K562 (cell line): ENCODE measurements around the gene SERHL2. TPM values are rescaled to one million over a fixed set of nuclear protein-coding genes. Genes with fewer than 3 reads are reported as not detected.
A peak's percentile ranks its signal among the peaks of the same experiment; 100 is the strongest.

ENCODE experiments used
- DPF2 ChIP-seq: fragments of 450-650 bp; IDR thresholded peaks from 2 replicates; pipeline ENCODE4 v1.6.1; 2016
- ELF1 ChIP-seq: fragments of 200-800 bp; sonication (Bioruptor generic); IDR thresholded peaks from 2 replicates; pipeline ENCODE4 v1.6.1; 2016; ENCODE audit warnings: missing genetic modification characterization, missing compliant biosample characterization
- ETS1 ChIP-seq: conservative IDR thresholded peaks from 2 replicates; pipeline ENCODE4 v1.6.1; 2011; ENCODE audit warnings: low read depth, mild to moderate bottlenecking, low read length; ENCODE audit not compliant: control insufficient read depth
- FOXM1 ChIP-seq, 2 experiments: fragments of 450-650 bp in 1 of 2; sonication (generic) in 1 of 2; formaldehyde crosslinking in 1 of 2; IDR thresholded peaks; 2 replicates each; pipeline versions ENCODE4 v1.6.1 to v1.9.0; 2017 to 2022; ENCODE audit warnings: low read depth in 2 of 2, mild to moderate bottlenecking in 2 of 2, missing genetic modification reagents in 1 of 2, moderate library complexity in 1 of 2
- GTF2F1 ChIP-seq: IDR thresholded peaks from 2 replicates; pipeline ENCODE4 v1.6.1; 2011; ENCODE audit warnings: low read depth, low read length, improper control_type of control experiment
- HNRNPLL ChIP-seq: fragments of 200-400 bp; formaldehyde crosslinking; IDR thresholded peaks from 2 replicates; pipeline ENCODE4 v1.6.1; 2017; ENCODE audit warnings: low read length, low read depth, mild to moderate bottlenecking; ENCODE audit not compliant: poor library complexity, severe bottlenecking
- POLR2A ChIP-seq: fragments of 450-650 bp; conservative IDR thresholded peaks from 2 replicates; pipeline ENCODE4 v1.6.1; 2016
- PRPF4 ChIP-seq: fragments of 200-400 bp; formaldehyde crosslinking; IDR thresholded peaks from one replicate; pipeline ENCODE4 v1.6.1; 2017; ENCODE audit warnings: low read length, low read depth, mild to moderate bottlenecking; ENCODE audit not compliant: insufficient read depth, poor library complexity, severe bottlenecking
- SMARCA5 ChIP-seq: fragments of 450-650 bp; IDR thresholded peaks from 2 replicates; pipeline ENCODE4 v1.6.1; 2016
- SNAPC5 ChIP-seq: fragments of 250-450 bp; sonication (Bioruptor Pico); IDR thresholded peaks from 2 replicates; pipeline ENCODE4 v1.8.0; 2021; ENCODE audit warnings: moderate library complexity, mild to moderate bottlenecking, inconsistent platforms
- SNIP1 ChIP-seq: fragments of 450-650 bp; IDR thresholded peaks from 2 replicates; pipeline ENCODE4 v1.7.1; 2017; ENCODE audit warnings: low read depth, mild to moderate bottlenecking
- SREBF2 ChIP-seq: sonication (generic); formaldehyde crosslinking; IDR thresholded peaks from 2 replicates; pipeline ENCODE4 v1.4.0; 2020; ENCODE audit warnings: mild to moderate bottlenecking, missing genetic modification reagents
- TEAD2 ChIP-seq: fragments of 450-650 bp; IDR thresholded peaks from 2 replicates; pipeline ENCODE4 v1.6.1; 2016; ENCODE audit warnings: missing genetic modification characterization, control low read depth, missing compliant biosample characterization
- THAP12 ChIP-seq: fragments of 250-450 bp; sonication (Bioruptor Pico); IDR thresholded peaks from 2 replicates; pipeline ENCODE4 v1.9.0; 2021; ENCODE audit warnings: mild to moderate bottlenecking, inconsistent platforms
- U2AF1 ChIP-seq: fragments of 200-400 bp; formaldehyde crosslinking; optimal IDR thresholded peaks from 2 replicates; pipeline ENCODE3; 2017; ENCODE audit warnings: mild to moderate bottlenecking, low read depth, low read length, moderate library complexity
- XRCC5 ChIP-seq: fragments of 200-400 bp; formaldehyde crosslinking; IDR thresholded peaks from 2 replicates; pipeline ENCODE4 v1.6.1; 2017; ENCODE audit warnings: low read depth, mild to moderate bottlenecking, low read length
- ZC3H11A ChIP-seq: IDR thresholded peaks from 2 replicates; pipeline ENCODE4 v1.6.1; 2012; ENCODE audit warnings: low read depth, low read length, improper control_type of control experiment
- ZNF316 ChIP-seq: fragments of 450-650 bp; IDR thresholded peaks from 2 replicates; pipeline ENCODE4 v1.6.1; 2016
- ZNF740 ChIP-seq, 3 experiments: fragments of 200-800 bp in 1 of 3; sonication (Bioruptor generic) in 1 of 3; sonication (generic) in 1 of 3; formaldehyde crosslinking in 1 of 3; IDR thresholded peaks; 2 replicates each; pipeline versions ENCODE4 v1.6.1 to v1.8.0; 2016 to 2022; ENCODE audit warnings: mild to moderate bottlenecking in 2 of 3, missing compliant biosample characterization in 2 of 3, missing genetic modification characterization in 2 of 3, missing genetic modification reagents in 1 of 3
- ZNF76 ChIP-seq: fragments of 250-450 bp; sonication (Bioruptor Pico); IDR thresholded peaks from 2 replicates; pipeline ENCODE4 v1.4.0; 2020; ENCODE audit warnings: mild to moderate bottlenecking, moderate library complexity, borderline replicate concordance
- polyA plus RNA-seq, 8 experiments: library from polyadenylated mRNA; depleted of rRNA in 4 of 8; stranded (reverse) in 5 of 8; unstranded in 3 of 8; fragments of >200 nt; fragmentation: Nextera tagmentation in 2 of 8; fragmentation: Illumina TruSeq in 1 of 8; extraction: Ambion mirVana in 2 of 8; extraction: Trizol in 1 of 8; gene quantifications; 2 replicates each; pipeline versions ENCODE4 v1.2.1 to v1.2.3, GENCODE V29; 2011 to 2014; ENCODE audit warnings: inconsistent platforms in 1 of 8, missing spikeins in 1 of 8
- total RNA-seq, 7 experiments: library from RNA; depleted of rRNA in 6 of 7; stranded (reverse); fragments of >200 nt in 6 of 7; fragmentation: Illumina TruSeq in 2 of 7; extraction: Trizol in 2 of 7; gene quantifications; 2 replicates each; pipeline versions ENCODE4 v1.2.1 to v1.2.3, GENCODE V29; 2011 to 2021; ENCODE audit warnings: low replicate concordance in 1 of 7

SERHL2 gene
- total and polyA plus RNA-seq, 9 of the 15 experiments (the other 6 are each of a cell fraction or from before 2014, with no cell fraction given): 19.9 to 62.6 (median 25.2) TPM

GRCh38 chr22:42615092-42615859 is 61.5 kb downstream of the SERHL2 start (continued):
- peak; percentile 98 for TF ChIP-seq THAP12 (CRISPR knock-in tag)
- TF ChIP-seq FOXM1 (IDR thresholded peaks at IDR 0.05; ENCODE audit: low read depth): no peak
- peak; percentile 89; the same call in 1 of the 2 replicates for TF ChIP-seq FOXM1 (CRISPR knock-in tag; IDR thresholded peaks at IDR 0.05; ENCODE audit: low read depth)
- peak; percentile 58 for TF ChIP-seq ELF1
- TF ChIP-seq POLR2A: peak; percentile 100
- peak; percentile 73 for TF ChIP-seq PRPF4
- TF ChIP-seq ETS1: peak; percentile 97; the same call in 1 of the 2 replicates
- peak; percentile 93 for TF ChIP-seq XRCC5
- TF ChIP-seq SREBF2: no peak
- no peak for TF ChIP-seq ZNF740 (CRISPR knock-in tag; IDR thresholded peaks at IDR 0.05)
- no peak for TF ChIP-seq ZNF740 (tag; IDR thresholded peaks at IDR 0.05)
- peak; percentile 99 for TF ChIP-seq ZNF316
- 0 out of 2 replicates have a peak, but pooled peaks have one; percentile 5 for TF ChIP-seq SNIP1
- peak; percentile 95 for TF ChIP-seq SNAPC5 (CRISPR knock-in tag)
- TF ChIP-seq DPF2: peak; percentile 68
- peak; percentile 88 for TF ChIP-seq HNRNPLL
- TF ChIP-seq ZNF76 (CRISPR knock-in tag): no peak
- TF ChIP-seq U2AF1: peak; percentile 70
- TF ChIP-seq SMARCA5: no peak
- TF ChIP-seq ZC3H11A: no peak; the same call in 1 of the 2 replicates
- TF ChIP-seq GTF2F1: peak; percentile 100
- peak; percentile 30; the same call in 1 of the 2 replicates for TF ChIP-seq TEAD2 (tag)
